SU-DHL-6 (cell line): Measurements from ENCODE around the gene PLA2G4A.

Experiments
- CTCF ChIP-seq: fragments of 200-600 bp; sonication (generic); IDR thresholded peaks from one replicate; pipeline ENCODE4 v1.5.1; 2017; ENCODE audit warnings: antibody characterized with exemption, mild to moderate bottlenecking, low read length, moderate library complexity; ENCODE audit not compliant: insufficient read depth, poor library complexity, severe bottlenecking
- EZH2phosphoT487 ChIP-seq: fragments of 200-600 bp; sonication (generic), shearing (Covaris generic); conservative IDR thresholded peaks from 2 replicates; pipeline ENCODE4 v1.6.1; 2018; ENCODE audit warnings: mild to moderate bottlenecking, antibody characterized with exemption, low read length, moderate library complexity, mixed read lengths

- TF ChIP-seq CTCF (no peak), EZH2phosphoT487 (no peak)
These were observed 153.4 kb downstream of the PLA2G4A start for GRCh38 chr1:186982116-186982515.
